LHCN-M2 (cell line): Measurements from ENCODE around the gene LHX2. TPM values are rescaled to one million over a fixed set of nuclear protein-coding genes. Genes with fewer than 3 reads are reported as not detected.

Experiments
- DNase-seq: peaks from one replicate; pipeline ENCODE4 v3.0.0-alpha.2; 2012; ENCODE audit warnings: low read depth
- total RNA-seq: library from RNA; depleted of rRNA; stranded (reverse); fragments of >200 nt; gene quantifications from 2 replicates; pipeline ENCODE4 v1.2.3, GENCODE V29; 2014

LHX2 gene
- total RNA-seq, 1 experiment from 2014 or later, result 2.4 TPM

- no peak for DNase-seq
Measured at GRCh38 chr9:124029617-124030016, 18.0 kb downstream of the LHX2 start.

DNA sequence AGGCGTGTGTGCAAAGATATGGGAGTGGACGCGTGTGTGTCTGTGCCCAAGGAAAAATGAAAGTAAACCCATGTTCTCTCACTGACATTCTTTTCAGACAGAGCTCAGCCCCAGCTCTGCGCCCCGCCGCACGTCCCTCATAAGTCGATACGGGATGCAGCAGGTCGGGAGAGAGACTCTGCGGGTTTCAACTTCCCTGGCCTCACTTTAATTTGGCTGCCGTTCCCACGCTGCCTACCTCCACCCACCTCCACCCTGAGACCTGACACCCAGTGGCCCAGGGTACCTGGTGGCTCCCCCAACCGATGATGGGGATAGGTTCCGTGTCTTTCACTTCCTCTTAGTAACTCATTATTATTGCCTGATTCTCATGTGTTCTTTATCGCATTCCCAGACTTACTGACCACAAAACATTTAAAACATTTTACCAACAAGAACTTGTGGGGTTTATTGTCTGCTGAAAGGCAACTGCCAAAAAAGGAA is 19.4 kb downstream of the LHX2 start:
- peak; percentile 17 for DNase-seq

- DNase-seq, result no peak
Measured at GRCh38 chr9:124032247-124032646, 20.7 kb downstream of the LHX2 start.

DNA sequence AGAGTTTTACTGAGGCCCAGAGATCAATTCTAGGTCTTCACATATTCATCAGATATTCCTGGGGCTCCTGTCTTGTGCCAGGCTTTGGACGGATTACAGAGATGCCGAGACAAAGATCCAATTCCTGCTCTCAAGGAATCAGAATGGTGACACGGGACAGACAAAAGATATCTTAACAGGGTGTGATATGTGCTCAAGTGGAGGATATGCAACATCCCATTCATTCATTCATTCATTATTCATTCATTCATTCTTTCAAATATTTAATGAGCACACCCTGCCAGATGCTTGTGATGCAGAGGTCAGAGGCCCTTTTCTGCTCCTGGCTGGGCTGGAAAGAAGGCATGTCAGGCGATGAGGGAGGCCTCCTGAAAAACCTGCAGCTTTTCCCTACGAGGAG is 21.8 kb downstream of the LHX2 start:
- no peak for DNase-seq

DNA sequence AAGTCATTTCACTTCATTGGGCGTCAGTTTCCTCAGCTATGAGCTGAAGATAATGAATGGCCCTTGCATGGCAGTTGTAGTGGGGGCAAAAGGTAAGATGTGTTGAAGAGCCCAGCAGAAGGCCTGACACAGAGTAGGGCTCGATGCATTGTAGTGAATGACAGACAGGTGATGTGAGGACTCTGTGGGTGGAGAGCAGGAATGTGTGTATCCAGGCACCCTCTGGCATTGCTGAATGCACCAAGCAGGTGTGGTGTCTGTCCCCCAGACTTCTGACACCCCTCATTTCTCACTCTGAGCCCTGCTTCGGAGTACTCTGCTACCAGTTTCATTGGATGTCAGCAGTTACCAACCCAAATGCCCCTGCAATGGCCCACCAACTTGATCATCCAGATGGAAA is 22.4 kb downstream of the LHX2 start:
- no peak for DNase-seq

DNA sequence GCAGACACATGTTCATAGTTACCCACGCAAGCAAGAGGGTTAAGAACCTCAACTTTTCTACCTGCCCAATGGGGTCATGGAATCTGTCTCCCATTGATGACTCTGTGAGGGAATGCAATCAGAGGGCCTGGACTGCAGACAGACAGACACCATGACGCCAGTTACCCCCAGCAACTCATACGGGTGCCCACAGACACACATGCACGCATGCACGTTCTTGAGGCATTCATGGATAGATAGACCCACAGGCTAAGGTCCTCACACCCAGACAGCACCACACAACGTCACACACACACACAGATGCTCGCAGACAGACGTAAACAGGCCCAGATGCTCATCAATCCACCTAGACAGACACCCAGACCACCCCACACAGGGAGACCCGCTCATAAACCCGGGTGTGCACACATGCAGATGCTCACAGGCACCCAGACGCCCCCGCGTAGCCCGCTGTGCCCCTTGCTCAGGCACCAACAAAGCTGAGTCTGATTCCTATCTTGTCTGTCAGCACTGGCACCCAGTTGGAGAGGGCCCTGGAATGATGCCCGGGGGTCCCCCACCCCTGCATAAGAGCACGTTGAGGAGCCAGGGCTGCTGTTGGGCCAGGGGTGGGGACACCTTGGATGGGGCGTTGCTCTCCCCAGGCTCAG is 23.6 kb downstream of the LHX2 start:
- DNase-seq, result no peak

DNA sequence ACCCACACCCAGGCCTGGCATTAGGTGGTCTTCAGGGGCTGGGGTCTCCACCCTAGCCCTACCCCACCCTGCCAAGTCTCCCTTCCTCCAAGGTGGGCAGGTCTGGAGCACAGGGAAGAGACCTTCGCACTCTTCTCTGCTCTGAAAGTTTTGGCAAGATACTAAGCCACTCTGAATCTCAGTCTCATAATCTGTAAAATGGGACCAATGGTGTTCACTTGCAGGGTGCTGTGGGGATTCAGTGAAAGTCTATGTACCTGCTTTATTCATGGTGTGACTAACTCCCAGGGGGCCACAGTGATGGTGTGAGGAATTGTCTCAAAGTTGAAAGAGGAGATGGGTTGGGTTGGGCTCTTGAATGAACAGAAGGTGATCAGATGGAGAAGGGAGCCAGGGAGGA is 25.0 kb downstream of the LHX2 start:
- DNase-seq, result no peak

GRCh38 chr9:124037790-124038189 is 26.2 kb downstream of the LHX2 start:
- DNase-seq, result no peak

- no peak for DNase-seq
Measured at GRCh38 chr9:124038239-124038638, 26.7 kb downstream of the LHX2 start.

DNA sequence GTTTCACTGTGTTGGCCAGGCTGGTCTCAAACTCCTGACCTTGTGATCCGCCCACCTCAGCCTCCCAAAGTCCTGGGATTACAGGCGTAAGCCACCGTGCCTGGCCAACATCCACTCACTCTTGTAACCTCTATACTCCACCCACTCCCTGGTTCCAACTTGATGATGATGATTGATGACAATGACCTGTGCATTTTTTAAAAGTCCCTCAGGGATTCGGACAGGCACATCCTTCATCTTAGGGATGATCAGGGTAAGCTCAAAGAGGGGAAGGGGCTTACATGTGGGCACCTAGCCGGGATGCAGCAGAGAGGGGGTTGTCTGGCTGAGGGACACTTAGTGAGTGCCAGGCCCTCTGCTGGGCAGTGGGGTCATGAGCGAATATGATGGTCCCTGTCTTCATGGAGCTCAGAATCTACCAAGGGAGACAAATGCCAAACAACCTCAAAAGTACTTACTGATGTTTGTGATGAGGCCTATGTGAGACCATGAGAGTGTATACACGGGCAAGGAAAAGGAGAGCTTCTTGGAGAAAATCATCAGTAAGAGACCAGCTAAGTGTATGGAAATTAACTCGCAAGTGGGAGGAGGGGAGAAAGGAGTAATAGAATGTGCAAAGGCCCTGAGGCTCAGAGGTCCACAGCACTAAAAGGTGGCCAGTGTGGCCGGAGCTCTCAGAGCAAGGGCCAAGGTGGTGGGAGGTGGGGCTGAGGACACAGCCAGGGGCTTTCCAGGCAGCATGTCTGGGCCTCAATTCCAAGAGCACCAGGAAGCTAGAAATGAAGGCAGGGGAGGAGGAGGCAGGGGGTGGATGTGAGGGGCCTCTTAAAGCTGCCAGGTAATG is 27.4 kb downstream of the LHX2 start:
- no peak for DNase-seq

DNA sequence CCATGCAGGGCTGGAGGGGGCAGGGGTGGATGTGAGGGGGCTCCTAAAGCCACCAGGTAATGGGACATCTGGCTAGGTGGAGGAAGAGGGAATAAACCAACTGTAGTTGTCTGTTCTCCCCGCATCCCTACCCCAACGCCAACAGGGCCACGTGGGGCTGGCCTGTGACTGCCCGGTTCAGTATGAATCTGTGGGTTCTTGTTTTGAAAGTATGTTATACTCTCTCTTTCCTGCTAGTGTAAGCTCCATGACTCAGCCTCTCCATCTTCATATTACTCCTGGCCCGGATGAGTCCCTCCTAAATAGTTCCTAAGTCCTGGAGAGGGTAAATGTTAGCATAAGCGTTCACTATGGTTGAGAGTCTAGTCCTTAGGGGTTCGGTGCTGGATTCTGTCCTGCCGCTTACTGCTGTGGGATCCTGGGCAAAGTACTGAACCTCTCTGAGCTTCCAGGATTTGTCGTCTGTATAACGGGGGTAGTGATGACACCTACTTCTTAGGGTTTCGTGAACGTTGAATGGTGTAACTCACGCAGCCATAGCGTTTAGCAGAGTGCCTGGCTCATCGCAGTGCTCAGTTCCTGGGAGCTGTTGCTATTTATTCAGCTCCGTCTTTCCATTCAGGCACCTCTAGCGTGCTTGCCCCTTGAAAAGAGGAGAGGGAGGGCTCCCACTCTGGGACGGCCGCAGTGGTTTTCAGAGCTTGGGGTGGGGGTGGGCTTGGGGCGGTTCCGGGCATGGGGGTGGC is 28.8 kb downstream of the LHX2 start:
- DNase-seq, result peak; percentile 57

DNA sequence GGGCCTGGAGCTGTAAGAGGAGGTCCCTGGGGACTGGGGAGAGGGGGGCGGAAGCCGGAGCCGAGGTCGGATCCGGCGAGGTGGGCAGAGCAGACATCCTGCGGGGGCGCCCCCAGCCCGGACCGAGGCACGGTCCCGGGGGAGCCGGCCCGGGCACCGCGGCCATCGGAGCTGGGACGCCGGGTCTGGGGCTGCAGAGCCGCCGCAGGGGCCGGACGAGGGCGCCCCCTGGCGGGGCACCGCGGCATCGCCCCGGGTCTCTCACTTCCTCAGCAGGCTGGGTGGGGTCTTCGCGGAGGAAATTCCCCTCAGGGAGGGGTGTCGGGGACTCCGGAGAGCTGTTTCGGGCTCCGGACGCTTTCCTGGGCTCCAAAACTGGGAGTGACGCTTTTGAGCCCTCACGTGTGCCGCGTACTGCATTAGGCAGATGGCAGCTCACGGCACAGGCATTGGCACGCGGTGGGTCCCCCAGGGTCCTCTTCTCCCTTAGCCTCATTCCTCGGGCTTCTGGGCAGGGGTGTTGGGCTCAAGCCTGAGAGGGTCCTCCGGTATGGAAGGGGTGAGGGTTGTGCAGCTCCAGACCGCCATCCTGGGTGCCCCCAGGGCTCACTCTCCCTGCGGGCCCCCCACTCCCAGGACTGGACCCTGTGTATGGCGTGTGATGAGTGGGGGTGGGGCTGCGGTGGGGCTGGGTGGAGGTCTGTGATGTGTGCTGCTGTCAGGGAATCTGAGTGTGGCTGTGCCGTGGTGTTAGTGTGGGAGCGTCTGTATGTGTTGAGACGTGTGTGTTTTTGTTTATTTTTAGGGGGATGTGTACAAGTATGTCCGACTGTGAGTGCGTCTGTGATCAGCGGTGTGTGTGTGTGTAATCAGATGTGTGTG is 29.6 kb downstream of the LHX2 start:
- no peak for DNase-seq

DNA sequence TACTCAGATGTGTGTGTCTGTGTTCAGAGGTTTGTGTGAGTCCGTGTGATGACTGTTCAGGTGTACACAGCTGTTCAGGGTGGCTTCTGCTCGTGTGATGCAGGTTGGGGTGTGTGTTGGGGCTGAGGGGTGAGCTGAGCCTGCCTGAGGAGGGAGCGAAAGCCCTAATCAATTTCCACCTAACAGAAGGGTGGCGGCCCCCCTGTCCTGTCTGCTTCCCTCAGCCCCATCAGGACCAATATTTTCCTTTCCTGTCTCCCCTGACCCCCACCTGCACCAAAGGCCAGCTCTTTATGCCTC is 30.2 kb downstream of the LHX2 start:
- DNase-seq, result no peak

GRCh38 chr9:124042201-124042721 is 30.7 kb downstream of the LHX2 start:
- no peak for DNase-seq

- no peak for DNase-seq
Measured at GRCh38 chr9:124044448-124044847, 32.9 kb downstream of the LHX2 start.

DNA sequence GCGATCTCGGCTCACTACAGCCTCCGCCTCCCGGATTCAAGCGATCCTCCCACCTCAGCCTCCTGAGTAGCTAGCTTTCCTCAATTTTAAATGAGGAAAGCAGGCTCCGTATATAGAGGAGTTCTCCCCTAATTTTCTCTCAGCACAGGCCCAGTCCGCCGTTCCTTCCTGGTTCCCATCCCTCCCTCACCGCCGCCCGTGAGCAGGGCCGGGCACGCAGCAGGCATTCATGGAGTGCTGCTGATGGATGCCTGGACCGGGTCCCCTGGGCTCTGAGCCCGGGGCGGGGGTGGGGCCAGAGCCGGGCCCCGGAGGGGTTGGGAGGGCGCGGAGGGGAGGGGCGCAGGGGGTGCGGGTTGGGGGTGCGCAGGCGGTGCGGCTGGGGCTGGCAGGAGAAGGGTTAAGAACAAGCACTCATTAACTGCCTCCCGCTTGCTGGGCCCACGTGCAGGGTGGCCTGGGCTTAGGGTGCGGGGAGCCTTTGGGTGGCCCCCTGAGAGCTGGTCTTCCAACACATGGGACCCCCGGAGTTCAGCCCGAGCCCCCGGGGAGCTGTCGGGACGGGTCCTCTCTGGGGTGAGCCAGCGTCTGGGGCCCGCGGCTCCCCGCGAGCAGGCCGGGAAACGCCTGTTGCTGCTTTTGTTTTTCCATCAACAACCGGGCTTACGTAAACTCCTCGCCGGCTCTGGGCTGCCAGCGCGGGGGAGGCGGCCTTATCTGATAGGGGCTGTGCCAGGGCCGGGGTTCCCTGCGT is 33.7 kb downstream of the LHX2 start:
- no peak for DNase-seq

- DNase-seq, result no peak
Measured at GRCh38 chr9:124045830-124046177, 34.2 kb downstream of the LHX2 start.

DNA sequence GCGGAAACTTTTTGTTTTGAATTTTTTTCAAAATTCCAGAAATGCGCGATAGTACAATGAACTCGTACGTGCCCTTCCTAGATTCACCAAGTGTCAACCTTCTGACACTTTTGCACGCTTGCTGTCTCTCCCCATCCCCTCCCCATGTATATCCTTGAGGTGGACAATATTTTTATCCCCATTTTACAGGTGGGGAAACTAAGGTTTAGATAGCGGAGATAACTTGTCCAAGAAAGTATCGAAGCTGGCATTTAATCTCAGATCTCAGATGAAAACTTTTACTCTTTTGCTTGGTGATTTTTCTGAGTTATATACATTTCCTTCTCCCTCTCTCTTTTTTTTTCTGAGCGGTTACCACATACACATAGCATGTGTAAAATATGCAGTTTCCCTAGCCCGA is 34.6 kb downstream of the LHX2 start:
- DNase-seq, result no peak

GRCh38 chr9:124047251-124047672 is 35.7 kb downstream of the LHX2 start:
- DNase-seq, result no peak

DNA sequence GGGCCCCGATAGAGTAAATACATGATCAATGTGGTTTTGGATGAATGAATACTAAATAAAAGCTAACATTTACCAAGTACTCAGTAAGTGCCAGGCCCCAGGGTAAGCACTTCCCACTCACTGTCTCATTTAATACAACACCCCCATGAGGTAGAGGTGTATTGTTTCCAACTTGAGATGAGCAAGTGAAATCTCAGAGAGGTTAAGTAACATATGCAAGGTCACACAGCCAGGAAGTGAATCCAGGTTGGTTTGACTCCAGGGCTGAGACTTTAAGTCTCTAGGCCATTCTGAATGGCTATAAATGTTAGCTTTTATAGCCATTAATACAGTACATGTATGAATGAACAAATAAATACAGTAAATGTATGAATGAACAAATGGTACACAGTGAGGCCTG is 39.4 kb downstream of the LHX2 start:
- DNase-seq, result no peak

DNA sequence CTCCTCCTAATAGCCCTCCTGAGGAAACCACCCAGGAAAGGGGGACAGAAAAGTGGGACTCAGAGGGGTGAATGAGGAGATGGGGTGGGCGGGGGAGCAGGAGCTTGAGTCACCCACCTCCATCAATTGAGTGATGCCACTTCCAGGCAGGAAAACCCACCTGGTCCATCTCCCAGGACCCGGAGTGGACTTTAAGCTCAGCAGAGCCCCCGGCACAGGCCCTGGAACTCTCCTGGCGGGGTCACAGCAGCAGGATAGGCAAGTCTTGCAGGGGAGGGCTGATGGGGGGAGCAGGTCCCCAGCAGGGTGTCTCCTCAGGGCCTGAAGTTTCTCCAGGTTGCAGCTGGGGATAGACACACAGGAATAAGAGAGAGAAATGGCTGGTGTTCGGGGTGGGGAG is 40.8 kb downstream of the LHX2 start:
- DNase-seq, result no peak
